Vagina (tissue), 2 donors: ENCODE data around the gene BOLA1.

Experiments
- CTCF ChIP-seq, 3 experiments: fragments of 450-650 bp in 2 of 3; fragments of 200-600 bp in 1 of 3; sonication (generic) in 1 of 3; IDR thresholded peaks; one replicate each; pipeline ENCODE4 v1.5.1; 2017 to 2019; ENCODE audit warnings: antibody characterized with exemption in 3 of 3, mild to moderate bottlenecking in 2 of 3, moderate library complexity in 2 of 3
- POLR2A ChIP-seq, 2 donors: fragments of 450-650 bp; IDR thresholded peaks; one replicate each; pipeline ENCODE4 v1.6.1; 2017; ENCODE audit warnings: antibody characterized with exemption in 2 of 2, mild to moderate bottlenecking in 2 of 2, moderate library complexity in 2 of 2
- POLR2AphosphoS5 ChIP-seq, 2 donors: sonication (generic); formaldehyde crosslinking; IDR thresholded peaks; one replicate each; pipeline ENCODE4 v1.9.0; 2017; ENCODE audit warnings: antibody characterized with exemption in 2 of 2, mild to moderate bottlenecking in 2 of 2, low read depth in 1 of 2; ENCODE audit not compliant: insufficient read depth in 1 of 2

- TF ChIP-seq CTCF (IDR thresholded peaks at IDR 0.05) (no peak), POLR2A (IDR thresholded peaks at IDR 0.05) (no peak), POLR2AphosphoS5 (IDR thresholded peaks at IDR 0.05; ENCODE audit: insufficient read depth in 1 of 2, low read depth in 1 of 2) (no peak)
Observed at GRCh38 chr1:149940427-149940826, 41.1 kb downstream of the BOLA1 start.
